CD14-positive monocyte (primary cell): ENCODE data around the gene DNAJC3. TPM values are rescaled to one million over a fixed set of nuclear protein-coding genes. Genes with fewer than 3 reads are reported as not detected.
"Not testable (repeated sequence)": the region's sequence is repeated elsewhere in the genome, so short reads cannot be mapped to it uniquely, and the experiment has no call there.

ENCODE experiments used
- DNase-seq, 3 donors: peaks; one replicate each; pipeline ENCODE4 v3.0.0-alpha.2; 2011 to 2022
- H2AFZ ChIP-seq: 2 replicates; pipeline ENCODE4 v1.6.0; 2012; ENCODE audit warnings: mild to moderate bottlenecking, low read depth, low read length, inconsistent platforms; ENCODE audit not compliant: insufficient read depth, poor library complexity, severe bottlenecking
- H3K27ac ChIP-seq, 2 donors: 1 replicate in 1 of 2; 2 replicates in 1 of 2; pipeline ENCODE4 v1.5.1; 2012 to 2013; ENCODE audit warnings: low read length in 2 of 2, control low read depth in 1 of 2, inconsistent platforms in 1 of 2, low read depth in 1 of 2, mild to moderate bottlenecking in 1 of 2
- H3K27me3 ChIP-seq, 2 donors: one replicate each; pipeline versions ENCODE4 v1.6.0 to v1.6.1; 2011 to 2013; ENCODE audit warnings: low read length in 2 of 2; ENCODE audit not compliant: control insufficient read depth in 2 of 2, insufficient read depth in 2 of 2
- H3K36me3 ChIP-seq, 2 donors: replicated peaks in 1 of 2; 1 replicate in 1 of 2; 2 replicates in 1 of 2; pipeline versions ENCODE4 v1.5.1 to v1.6.1; 2012 to 2013; ENCODE audit warnings: low read length in 2 of 2, control low read depth in 1 of 2, inconsistent platforms in 1 of 2, mild to moderate bottlenecking in 1 of 2; ENCODE audit not compliant: insufficient read depth in 2 of 2, control insufficient read depth in 1 of 2
- H3K4me1 ChIP-seq, 2 donors: 1 replicate in 1 of 2; 2 replicates in 1 of 2; pipeline versions ENCODE4 v1.5.1 to v1.6.1; 2012 to 2013; ENCODE audit warnings: low read length in 2 of 2, control low read depth in 1 of 2, inconsistent platforms in 1 of 2, mild to moderate bottlenecking in 1 of 2, moderate library complexity in 1 of 2; ENCODE audit not compliant: insufficient read depth in 2 of 2, control insufficient read depth in 1 of 2
- H3K4me2 ChIP-seq: replicated peaks from 2 replicates; pipeline ENCODE3; 2012; ENCODE audit warnings: low read length, moderate library complexity, mild to moderate bottlenecking; ENCODE audit not compliant: poor library complexity, severe bottlenecking; ENCODE audit errors: extremely low read depth
- H3K4me3 ChIP-seq, 3 experiments: fragments of 200-600 bp in 1 of 3; sonication (generic) in 1 of 3; replicated peaks in 1 of 3; 1 replicate in 2 of 3; 2 replicates in 1 of 3; pipeline ENCODE4 v1.5.1; 2011 to 2013; ENCODE audit warnings: low read length in 3 of 3, mild to moderate bottlenecking in 3 of 3, control low read depth in 2 of 3, low read depth in 2 of 3, inconsistent platforms in 1 of 3, moderate library complexity in 1 of 3
- H3K79me2 ChIP-seq: 2 replicates; pipeline ENCODE4 v1.6.0; 2012; ENCODE audit warnings: mild to moderate bottlenecking, control low read depth, inconsistent platforms, low read length, moderate library complexity; ENCODE audit not compliant: insufficient read depth
- H3K9ac ChIP-seq: 2 replicates; pipeline ENCODE4 v1.6.0; 2017; ENCODE audit warnings: low read length, mild to moderate bottlenecking; ENCODE audit not compliant: insufficient read depth, poor library complexity, severe bottlenecking
- H3K9me3 ChIP-seq, 2 donors: replicated peaks in 1 of 2; 1 replicate in 1 of 2; 2 replicates in 1 of 2; pipeline versions ENCODE4 v1.5.1 to v1.6.1; 2012 to 2013; ENCODE audit warnings: low read length in 2 of 2, control low read depth in 1 of 2; ENCODE audit not compliant: control insufficient read depth in 1 of 2, insufficient read depth in 1 of 2
- H4K20me1 ChIP-seq: 2 replicates; pipeline ENCODE4 v1.6.0; 2012; ENCODE audit warnings: mild to moderate bottlenecking, low read length, control low read depth, moderate library complexity; ENCODE audit not compliant: insufficient read depth
- H3K27ac Mint-ChIP-seq, 7 donors: one replicate each; pipeline ENCODE4 v1.8.0; 2020; ENCODE audit warnings: mild to moderate bottlenecking in 7 of 7, mixed read lengths in 7 of 7, moderate library complexity in 6 of 7, inconsistent platforms in 2 of 7
- H3K27me3 Mint-ChIP-seq, 3 donors: one replicate each; pipeline ENCODE4 v1.8.0; 2021 to 2022; ENCODE audit warnings: low read depth in 3 of 3, mild to moderate bottlenecking in 3 of 3, mixed read lengths in 3 of 3, moderate library complexity in 3 of 3, inconsistent platforms in 1 of 3
- H3K36me3 Mint-ChIP-seq, 2 donors: one replicate each; pipeline ENCODE4 v1.8.0; 2020; ENCODE audit warnings: mixed read lengths in 2 of 2, inconsistent platforms in 1 of 2, mild to moderate bottlenecking in 1 of 2
- H3K4me1 Mint-ChIP-seq: one replicate; pipeline ENCODE4 v1.8.0; 2020; ENCODE audit warnings: mild to moderate bottlenecking, mixed read lengths
- H3K4me3 Mint-ChIP-seq, 2 donors: one replicate each; pipeline ENCODE4 v1.8.0; 2020; ENCODE audit warnings: mild to moderate bottlenecking in 2 of 2, mixed read lengths in 2 of 2, moderate library complexity in 1 of 2
- H3K9me3 Mint-ChIP-seq, 7 donors: one replicate each; pipeline ENCODE4 v1.8.0; 2020 to 2022; ENCODE audit warnings: mixed read lengths in 7 of 7, mild to moderate bottlenecking in 6 of 7, moderate library complexity in 6 of 7, inconsistent platforms in 2 of 7
- CTCF ChIP-seq: fragments of 200-600 bp; IDR thresholded peaks from one replicate; pipeline ENCODE4 v1.8.0; 2022; ENCODE audit warnings: antibody characterized with exemption, mild to moderate bottlenecking
- WGBS: methylation state at CpG from one replicate; pipeline ENCODE4 v1.1.5; 2013; ENCODE audit warnings: missing lambda C conversion rate; ENCODE audit not compliant: insufficient coverage; 5-methylcytosine and 5-hydroxymethylcytosine counted together
- intact Hi-C, 2 donors: fragments of 100-400 bp; cut with micrococcal nuclease; formaldehyde crosslinking; loops; one replicate each; pipeline versions ENCODE4 v1.15.0 to v1.15.1; 2023
- polyA plus RNA-seq, 3 donors: library from polyadenylated mRNA; depleted of rRNA in 1 of 3; unstranded in 2 of 3; stranded (reverse) in 1 of 3; fragments of 300-500 nt in 2 of 3; fragments of >200 nt in 1 of 3; fragmentation: Illumina TruSeq in 2 of 3; gene quantifications; 1 replicate in 2 of 3; 2 replicates in 1 of 3; pipeline ENCODE4 v1.2.3, GENCODE V29; 2012 to 2021

Gene DNAJC3
- polyA plus RNA-seq, 3 donors: 11.1 to 27.6 (median 22.3) TPM

- Histone ChIP-seq H3K9ac (no peak overlapping the region), H3K4me1 (no peaks in the 10 kb centered on the region), H3K9me3 (peaks cover 7 to 18% of the 10 kb centered on the region in 2 donors), H3K79me2 (peaks cover 55% of the 10 kb centered on the region), H4K20me1 (peaks cover 33% of the 10 kb centered on the region), H3K36me3 (peaks cover 8 to 49% of the 10 kb centered on the region in 2 donors), H3K4me2 (no peak overlapping the region), H3K4me3 (no peak overlapping the region), H2AFZ (no peak overlapping the region), H3K27ac (no peak overlapping the region), H3K27me3 (no peaks in the 10 kb centered on the region)
- Mint-ChIP-seq H3K36me3 (peaks cover 47 to 56% of the 10 kb centered on the region in 2 donors), H3K27ac (no peak overlapping the region), H3K4me1 (peaks cover 2% of the 10 kb centered on the region), H3K27me3 (no peaks in the 10 kb centered on the region), H3K4me3 (no peak overlapping the region), H3K9me3 (peaks cover 18 to 35% (median 27%) of the 10 kb centered on the region in 7 donors)
- no peak for DNase-seq
- WGBS: 100% methylated on average over 1 of the region's 2 CpGs
- no peak for TF ChIP-seq CTCF
- intact Hi-C loops: no loop called here
Observed at GRCh38 chr13:95734124-95734523, 57.2 kb downstream of the DNAJC3 start.

- H3K27me3 Mint-ChIP-seq, H3K9me3 Mint-ChIP-seq, H3K36me3 ChIP-seq, H3K27me3 ChIP-seq, H3K4me3 ChIP-seq, intact Hi-C loops, DNase-seq, H3K9ac ChIP-seq, H3K4me2 ChIP-seq, H2AFZ ChIP-seq, H3K4me1 ChIP-seq, H3K27ac ChIP-seq, H3K9me3 ChIP-seq, H3K27ac Mint-ChIP-seq, H3K4me3 Mint-ChIP-seq: not testable (repeated sequence)
- Histone ChIP-seq H4K20me1 (peaks cover 42% of the 10 kb centered on the region), H3K79me2 (peaks cover 45% of the 10 kb centered on the region)
- no CpG with 5 or more reads among the region's 37 CpGs for WGBS
- peaks cover 12 to 13% of the 10 kb centered on the region in 2 donors for H3K36me3 Mint-ChIP-seq
- H3K4me1 Mint-ChIP-seq: peaks cover 18% of the 10 kb centered on the region
Observed at GRCh38 chr13:95740071-95740978, 63.4 kb downstream of the DNAJC3 start.
